ENCODE measurements around the gene SERPINB13.

The SERPINB13 gene

DNA sequence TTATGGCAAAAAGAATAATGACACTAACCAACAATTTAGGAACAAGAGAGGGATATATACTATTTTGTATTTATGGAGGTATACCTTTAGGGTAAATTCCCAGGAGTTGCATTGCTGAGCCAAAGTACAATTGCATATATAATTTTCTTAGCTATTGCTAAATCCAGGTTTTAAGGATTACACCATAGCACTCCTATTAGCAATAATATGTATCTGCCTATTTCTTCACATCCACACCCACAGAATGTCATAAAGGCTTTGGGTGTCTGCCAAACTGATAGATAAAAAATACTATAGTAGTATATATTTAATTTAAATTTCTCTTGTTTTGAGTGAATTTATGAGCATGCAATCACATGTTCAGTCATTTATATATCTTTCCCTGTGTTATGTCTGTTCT, 11.5 kb upstream of the SERPINB13 start:
- DNase-seq (ENCODE audit: low read depth, low spot score), result peak; percentile 93
- H3K36me3 ChIP-seq (ENCODE audit: insufficient read depth, low read length), result no peaks in the 10 kb centered on the region
- TF ChIP-seq FOXP2 (optimal IDR thresholded peaks at IDR 0.05; ENCODE audit: control extremely low read depth, extremely low read length, insufficient read depth) (no peak), EZH2 (IDR thresholded peaks at IDR 0.05) (no peak), POLR2AphosphoS5 (IDR thresholded peaks at IDR 0.05; ENCODE audit: borderline replicate concordance, low read depth, low read length) (peak; percentile 33; the same call in 1 of the 2 replicates)
- H3K27ac ChIP-seq, result peak overlapping the region; percentile 53; the same call in 1 of the 2 replicates
- H3K4me3 ChIP-seq, result no peak overlapping the region
- H3K9me3 ChIP-seq (ENCODE audit: low read depth, low read length), result peaks cover 3% of the 10 kb centered on the region; the same call in 1 of the 2 replicates
- H3K9ac ChIP-seq (ENCODE audit: insufficient read length), result no peak overlapping the region

DNA sequence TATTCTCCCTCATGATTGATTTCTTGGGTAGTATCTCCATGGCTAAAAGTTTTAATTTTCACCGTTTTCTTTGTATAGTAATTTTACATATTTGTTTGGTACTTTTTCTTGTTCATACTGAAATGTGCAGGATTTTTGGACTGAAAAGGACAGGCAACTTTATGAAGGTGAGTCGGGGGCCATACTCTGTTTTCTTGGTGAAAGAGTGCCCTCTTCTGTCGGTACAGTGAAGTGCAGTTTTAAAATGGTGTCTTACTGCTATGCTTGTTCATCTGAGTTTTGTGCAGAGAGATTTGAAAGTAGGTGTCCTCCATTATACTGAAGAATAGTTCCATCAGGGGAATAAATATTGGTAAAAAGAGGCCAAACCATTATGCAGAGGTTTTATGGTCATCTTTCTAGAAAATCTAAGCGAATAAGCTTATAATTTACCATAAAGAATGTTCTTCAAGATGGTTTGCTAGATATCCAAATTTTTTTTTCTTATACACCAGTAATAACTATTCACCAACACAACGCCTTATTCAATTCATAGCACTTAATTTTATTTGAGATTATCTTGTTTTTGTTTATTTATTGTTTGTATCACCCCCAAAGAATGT, 8.7 kb upstream of the SERPINB13 start:
- Histone ChIP-seq H3K27ac (peak overlapping the region; percentile 79; the same call in 1 of the 2 replicates), H3K9me3 (ENCODE audit: low read depth, low read length) (no peaks in the 10 kb centered on the region), H3K9ac (ENCODE audit: insufficient read length) (peak overlapping the region; percentile 25), H3K4me3 (no peak overlapping the region), H3K36me3 (ENCODE audit: insufficient read depth, low read length) (no peaks in the 10 kb centered on the region)
- TF ChIP-seq POLR2AphosphoS5 (IDR thresholded peaks at IDR 0.05; ENCODE audit: borderline replicate concordance, low read depth, low read length) (no peak), FOXP2 (optimal IDR thresholded peaks at IDR 0.05; ENCODE audit: control extremely low read depth, extremely low read length, insufficient read depth) (no peak)
- peak; percentile 57 for DNase-seq (ENCODE audit: low read depth, low spot score)

DNA sequence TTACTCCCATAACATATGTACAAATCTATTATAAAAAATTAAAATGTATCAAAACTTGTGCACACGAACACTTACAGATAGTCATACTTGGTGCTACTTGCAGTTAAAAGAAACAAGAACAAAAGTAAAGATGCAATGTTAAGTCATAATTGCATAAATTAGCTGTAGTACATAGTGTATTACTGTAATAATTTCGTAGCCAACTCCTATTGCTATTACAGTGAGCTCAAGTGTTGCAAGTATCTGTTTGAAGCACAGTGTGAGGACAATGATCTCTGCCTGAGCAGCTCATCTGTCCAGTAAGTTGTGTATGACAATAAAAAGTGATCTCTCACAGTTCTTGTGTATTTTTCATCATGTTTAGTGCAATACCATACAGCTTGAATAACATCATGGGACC, 7.5 kb upstream of the SERPINB13 start:
- DNase-seq (ENCODE audit: low read depth, low spot score), result no peak
- H3K4me3 ChIP-seq, result no peak overlapping the region
- H3K27ac ChIP-seq, result peak overlapping the region; percentile 87
- H3K36me3 ChIP-seq (ENCODE audit: insufficient read depth, low read length), result no peaks in the 10 kb centered on the region
- no peak for TF ChIP-seq FOXP2 (optimal IDR thresholded peaks at IDR 0.05; ENCODE audit: control extremely low read depth, extremely low read length, insufficient read depth)
- TF ChIP-seq POLR2AphosphoS5 (IDR thresholded peaks at IDR 0.05; ENCODE audit: borderline replicate concordance, low read depth, low read length), result no peak
- no peak for TF ChIP-seq EZH2 (IDR thresholded peaks at IDR 0.05)
- no peak overlapping the region for H3K9ac ChIP-seq (ENCODE audit: insufficient read length)
- H3K9me3 ChIP-seq (ENCODE audit: low read depth, low read length), result no peaks in the 10 kb centered on the region

DNA sequence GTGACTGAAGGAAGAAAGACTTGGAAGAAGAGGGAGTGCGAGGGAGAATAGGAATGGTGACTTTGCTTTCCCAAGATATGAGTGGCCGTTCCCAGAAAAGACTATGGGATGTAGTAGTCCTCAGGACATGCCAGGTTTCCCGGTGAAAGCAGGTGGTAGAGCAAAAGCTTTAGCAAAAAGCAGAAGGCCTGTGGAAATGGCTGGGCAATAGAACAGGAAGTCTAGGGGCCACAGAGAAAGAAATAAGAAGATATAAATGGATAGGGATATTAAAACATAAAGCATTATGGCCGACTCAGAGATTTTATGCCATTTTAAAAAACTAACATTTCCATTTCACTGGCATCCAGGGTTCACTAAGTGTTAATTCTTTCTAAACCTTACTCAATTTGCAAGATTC, 1.2 kb upstream of the SERPINB13 start:
- TF ChIP-seq FOXP2 (optimal IDR thresholded peaks at IDR 0.05; ENCODE audit: control extremely low read depth, extremely low read length, insufficient read depth), result no peak
- TF ChIP-seq POLR2AphosphoS5 (IDR thresholded peaks at IDR 0.05; ENCODE audit: borderline replicate concordance, low read depth, low read length), result no peak
- TF ChIP-seq EZH2 (IDR thresholded peaks at IDR 0.05), result no peak
- H3K9me3 ChIP-seq (ENCODE audit: low read depth, low read length), result no peaks in the 10 kb centered on the region
- 0 out of 2 replicates have a peak overlapping the region, but pooled peaks have one; percentile 21 for H3K27ac ChIP-seq
- H3K36me3 ChIP-seq (ENCODE audit: insufficient read depth, low read length), result no peaks in the 10 kb centered on the region
- H3K4me3 ChIP-seq, result no peak overlapping the region
- no peak for DNase-seq (ENCODE audit: low read depth, low spot score)
- H3K9ac ChIP-seq (ENCODE audit: insufficient read length), result no peak overlapping the region

DNA sequence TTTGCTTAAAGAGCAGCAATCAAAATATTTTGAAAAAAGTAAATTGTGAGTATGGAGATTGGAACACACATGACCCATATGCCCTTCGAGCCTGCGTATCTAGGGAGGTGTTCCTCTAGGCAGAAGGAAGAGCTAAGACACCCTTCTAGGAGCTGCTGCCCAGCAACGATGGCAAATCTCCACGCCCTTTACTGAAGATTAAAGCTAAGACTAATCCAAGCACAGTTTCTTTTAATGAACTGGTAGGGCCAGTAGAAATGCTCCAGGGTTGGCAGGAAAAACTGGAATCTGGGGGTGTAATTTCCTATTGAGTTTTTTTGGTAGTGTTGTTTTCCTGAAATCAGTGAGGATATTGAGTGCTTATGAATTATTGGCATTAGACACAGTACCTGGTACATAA, 712 bp upstream of the SERPINB13 start:
- Histone ChIP-seq H3K9ac (ENCODE audit: insufficient read length) (no peak overlapping the region), H3K36me3 (ENCODE audit: insufficient read depth, low read length) (no peaks in the 10 kb centered on the region), H3K27ac (0 out of 2 replicates have a peak overlapping the region, but pooled peaks have one; percentile 21), H3K4me3 (no peak overlapping the region), H3K9me3 (ENCODE audit: low read depth, low read length) (no peaks in the 10 kb centered on the region)
- DNase-seq (ENCODE audit: low read depth, low spot score), result no peak
- no peak for TF ChIP-seq EZH2 (IDR thresholded peaks at IDR 0.05)
- TF ChIP-seq POLR2AphosphoS5 (IDR thresholded peaks at IDR 0.05; ENCODE audit: borderline replicate concordance, low read depth, low read length), result no peak
- no peak for TF ChIP-seq FOXP2 (optimal IDR thresholded peaks at IDR 0.05; ENCODE audit: control extremely low read depth, extremely low read length, insufficient read depth)

DNA sequence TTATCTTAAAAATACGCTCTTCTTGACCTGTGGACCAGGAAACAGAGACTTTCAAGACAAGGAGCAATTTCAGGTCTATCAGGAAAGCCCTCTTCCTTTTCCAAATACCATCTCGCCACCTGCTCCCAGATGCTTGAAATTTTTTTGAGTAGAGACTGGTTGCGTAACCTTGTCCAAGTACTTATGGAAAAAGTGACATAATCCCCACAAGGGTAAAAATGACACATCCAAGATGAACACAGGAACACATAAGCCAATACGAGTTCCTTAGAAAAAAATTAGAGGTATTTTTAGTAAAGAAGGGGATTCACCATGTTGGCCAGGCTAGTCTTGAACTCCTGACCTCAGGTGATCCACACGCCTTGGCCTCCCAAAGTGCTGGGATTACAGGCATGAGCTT, 1.8 kb downstream of the SERPINB13 start:
- DNase-seq (ENCODE audit: low read depth, low spot score), result no peak
- TF ChIP-seq POLR2AphosphoS5 (IDR thresholded peaks at IDR 0.05; ENCODE audit: borderline replicate concordance, low read depth, low read length) (no peak), EZH2 (IDR thresholded peaks at IDR 0.05) (no peak), FOXP2 (optimal IDR thresholded peaks at IDR 0.05; ENCODE audit: control extremely low read depth, extremely low read length, insufficient read depth) (no peak)
- no peaks in the 10 kb centered on the region for H3K36me3 ChIP-seq (ENCODE audit: insufficient read depth, low read length)
- H3K9me3 ChIP-seq (ENCODE audit: low read depth, low read length), result no peaks in the 10 kb centered on the region
- H3K4me3 ChIP-seq, result no peak overlapping the region
- no peak overlapping the region for H3K27ac ChIP-seq
- no peak overlapping the region for H3K9ac ChIP-seq (ENCODE audit: insufficient read length)

DNA sequence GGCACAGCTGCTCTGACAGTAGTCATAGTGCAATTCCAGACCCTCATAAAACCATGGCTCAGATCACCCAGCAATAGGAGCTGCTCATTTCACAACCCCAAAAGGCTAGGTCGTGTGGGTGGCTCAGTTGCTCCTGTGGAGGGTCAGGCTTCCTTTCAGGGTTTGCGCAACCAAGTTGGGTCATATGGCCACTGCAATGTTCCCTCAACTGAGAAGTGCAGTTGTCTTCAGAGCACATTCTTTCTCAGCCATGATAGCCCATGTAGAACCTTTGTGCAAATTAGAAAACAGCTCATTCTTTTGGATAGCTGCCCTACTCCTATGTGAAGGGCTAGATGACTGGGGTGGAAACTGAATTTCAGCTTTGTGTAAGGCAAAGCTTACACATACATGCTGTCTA, 3.2 kb downstream of the SERPINB13 start:
- H3K9me3 ChIP-seq (ENCODE audit: low read depth, low read length), result no peaks in the 10 kb centered on the region
- no peaks in the 10 kb centered on the region for H3K36me3 ChIP-seq (ENCODE audit: insufficient read depth, low read length)
- DNase-seq (ENCODE audit: low read depth, low spot score), result no peak
- peak overlapping the region; percentile 53 for H3K9ac ChIP-seq (ENCODE audit: insufficient read length)
- TF ChIP-seq FOXP2 (optimal IDR thresholded peaks at IDR 0.05; ENCODE audit: control extremely low read depth, extremely low read length, insufficient read depth) (no peak), EZH2 (IDR thresholded peaks at IDR 0.05) (no peak), POLR2AphosphoS5 (IDR thresholded peaks at IDR 0.05; ENCODE audit: borderline replicate concordance, low read depth, low read length) (no peak)
- H3K27ac ChIP-seq, result peak overlapping the region; percentile 97
- H3K4me3 ChIP-seq, result peak overlapping the region; percentile 12; the same call in 1 of the 2 replicates

DNA sequence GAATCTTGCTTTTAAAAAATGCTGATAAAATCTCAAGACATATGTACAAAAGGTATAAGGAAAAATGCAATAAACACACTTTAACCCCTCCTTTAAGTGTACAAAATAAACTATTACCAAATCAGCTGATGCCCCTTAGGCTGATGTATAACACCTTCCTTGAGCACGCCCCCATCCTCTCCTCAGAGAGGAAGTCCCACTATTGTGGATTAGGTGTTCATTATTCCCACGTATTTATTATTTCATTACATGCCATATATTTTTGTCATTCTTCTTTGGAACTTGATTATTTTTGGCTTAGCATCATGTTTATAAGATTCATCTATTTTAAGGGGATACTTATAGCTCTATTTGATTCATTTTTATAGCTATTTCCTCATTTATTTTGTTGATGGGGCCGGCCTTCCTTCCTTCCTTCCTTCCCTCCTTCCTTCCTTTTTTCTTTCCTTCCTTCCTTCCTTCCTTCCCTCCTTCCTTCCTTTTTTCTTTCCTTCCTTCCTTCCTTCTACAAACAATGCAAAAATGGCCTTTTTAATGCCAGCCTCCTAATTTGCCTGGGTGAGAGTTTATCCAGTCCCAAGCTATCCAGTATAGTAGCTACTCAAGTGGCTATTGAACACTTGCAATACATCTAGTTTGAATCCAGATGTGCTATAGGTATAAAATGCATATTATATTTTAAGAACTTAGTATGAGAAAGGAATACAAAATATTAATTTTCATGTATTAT, 4.0 kb downstream of the SERPINB13 start:
- Histone ChIP-seq H3K9me3 (ENCODE audit: low read depth, low read length) (no peaks in the 10 kb centered on the region), H3K36me3 (ENCODE audit: insufficient read depth, low read length) (no peaks in the 10 kb centered on the region), H3K9ac (ENCODE audit: insufficient read length) (peak overlapping the region; percentile 53), H3K27ac (peak overlapping the region; percentile 97), H3K4me3 (peak overlapping the region; percentile 12; the same call in 1 of the 2 replicates)
- TF ChIP-seq FOXP2 (optimal IDR thresholded peaks at IDR 0.05; ENCODE audit: control extremely low read depth, extremely low read length, insufficient read depth) (no peak), POLR2AphosphoS5 (IDR thresholded peaks at IDR 0.05; ENCODE audit: borderline replicate concordance, low read depth, low read length) (no peak), EZH2 (IDR thresholded peaks at IDR 0.05) (no peak)
- DNase-seq (ENCODE audit: low read depth, low spot score), result peak; percentile 83

All from SK-N-MC (cell line).